ENCODE results near the gene MCM10.

DNA sequence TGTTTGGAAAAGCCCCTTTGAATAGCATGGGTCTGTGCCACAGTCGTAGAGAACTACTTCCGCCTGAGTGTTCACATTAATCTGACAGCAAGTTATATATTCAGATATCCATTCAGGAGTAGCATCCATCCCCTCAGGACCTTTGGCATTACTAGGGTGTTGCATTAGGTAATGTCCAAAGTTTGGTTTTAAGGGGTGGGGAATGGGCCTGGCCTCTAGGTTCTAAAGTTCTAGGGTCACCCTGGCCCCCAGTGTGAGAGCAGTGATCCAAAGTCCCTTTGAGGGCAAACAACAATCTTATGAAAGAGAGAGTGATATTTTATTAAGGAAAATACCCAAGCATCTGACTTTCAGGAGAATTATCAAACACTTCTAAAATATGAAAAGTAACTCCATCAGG, 12.3 kb downstream of the MCM10 start:
- TF ChIP-seq, protein P1, sequence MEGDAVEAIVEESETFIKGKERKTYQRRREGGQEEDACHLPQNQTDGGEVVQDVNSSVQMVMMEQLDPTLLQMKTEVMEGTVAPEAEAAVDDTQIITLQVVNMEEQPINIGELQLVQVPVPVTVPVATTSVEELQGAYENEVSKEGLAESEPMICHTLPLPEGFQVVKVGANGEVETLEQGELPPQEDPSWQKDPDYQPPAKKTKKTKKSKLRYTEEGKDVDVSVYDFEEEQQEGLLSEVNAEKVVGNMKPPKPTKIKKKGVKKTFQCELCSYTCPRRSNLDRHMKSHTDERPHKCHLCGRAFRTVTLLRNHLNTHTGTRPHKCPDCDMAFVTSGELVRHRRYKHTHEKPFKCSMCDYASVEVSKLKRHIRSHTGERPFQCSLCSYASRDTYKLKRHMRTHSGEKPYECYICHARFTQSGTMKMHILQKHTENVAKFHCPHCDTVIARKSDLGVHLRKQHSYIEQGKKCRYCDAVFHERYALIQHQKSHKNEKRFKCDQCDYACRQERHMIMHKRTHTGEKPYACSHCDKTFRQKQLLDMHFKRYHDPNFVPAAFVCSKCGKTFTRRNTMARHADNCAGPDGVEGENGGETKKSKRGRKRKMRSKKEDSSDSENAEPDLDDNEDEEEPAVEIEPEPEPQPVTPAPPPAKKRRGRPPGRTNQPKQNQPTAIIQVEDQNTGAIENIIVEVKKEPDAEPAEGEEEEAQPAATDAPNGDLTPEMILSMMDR (IDR thresholded peaks at IDR 0.05): no peak
- no peak for TF ChIP-seq POLR2AphosphoS5 (IDR thresholded peaks at IDR 0.05)
